ENCODE measurements around the gene COIL. TPM values are rescaled to one million over a fixed set of nuclear protein-coding genes. Genes with fewer than 3 reads are reported as not detected.

The COIL gene
- total and polyA plus RNA-seq, 9 of the 15 experiments (the other 6 are each of a cell fraction or from before 2014, with no cell fraction given) = 23.9 to 41.3 (median 28.7) TPM

DNA sequence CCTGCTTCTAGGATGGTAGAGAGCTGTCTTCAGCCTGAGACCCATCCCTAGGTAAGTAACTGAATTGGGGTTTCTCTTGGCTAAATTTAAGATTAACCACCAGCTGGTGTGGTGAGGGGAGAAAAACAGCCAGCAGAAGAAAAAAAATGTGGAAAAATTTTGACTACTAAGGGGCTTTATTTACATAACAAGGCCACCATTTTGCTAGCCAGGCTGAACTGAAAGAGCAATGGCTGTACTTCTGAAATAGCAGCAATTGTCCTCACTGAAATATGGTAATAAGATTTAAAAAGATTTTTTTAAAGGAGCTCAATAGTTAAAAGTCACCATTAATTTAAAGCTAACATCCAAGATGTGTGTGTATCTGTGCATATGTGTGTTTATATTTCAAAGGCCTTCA lies 34.6 kb downstream of the COIL start:
- in situ Hi-C loops (cut with MboI) = no loop called here
- CTCF ChIA-PET (ENCODE audit: low intra/inter-chr PET ratio) = no interaction called here

More for the DNA sequence above, 34.6 kb downstream of the COIL start:
- Histone ChIP-seq H2AFZ (ENCODE audit: low read depth, low read length) (no peak overlapping the region; the same call in 1 of the 2 replicates), H3K79me2 (ENCODE audit: control insufficient read depth, insufficient read depth, low read length) (no peaks in the 10 kb centered on the region), H3K36me3 (ENCODE audit: control insufficient read depth, insufficient read depth, low read length) (no peaks in the 10 kb centered on the region), H3K4me1 (replicated peaks in 1 of 2; ENCODE audit: control insufficient read depth in 2 of 2, insufficient read depth in 2 of 2, low read length in 2 of 2) (no peaks in the 10 kb centered on the region; a peak in 1 of 5 replicates), H3K27ac (ENCODE audit: extremely low read depth, low read depth, low read length) (no peak overlapping the region), H4K20me1 (replicated peaks; ENCODE audit: control insufficient read depth, insufficient read depth, low read length) (no peaks in the 10 kb centered on the region), H3K9me1 (ENCODE audit: control insufficient read depth, insufficient read depth, low read length) (no peaks in the 10 kb centered on the region), H3K9ac (ENCODE audit: insufficient read depth in 1 of 2, low read depth in 2 of 2, low read length in 2 of 2) (no peak overlapping the region), H3K9me3 (replicated peaks; ENCODE audit: control insufficient read depth, insufficient read depth, low read depth, low read length) (no peaks in the 10 kb centered on the region), H3K4me3 (no peak overlapping the region), H3K4me2 (ENCODE audit: insufficient read depth, low read length) (no peak overlapping the region), H3K27me3 (ENCODE audit: control insufficient read depth in 2 of 2, insufficient read depth in 2 of 2, low read length in 2 of 2) (no peaks in the 10 kb centered on the region)
- TF ChIP-seq, protein P1, sequence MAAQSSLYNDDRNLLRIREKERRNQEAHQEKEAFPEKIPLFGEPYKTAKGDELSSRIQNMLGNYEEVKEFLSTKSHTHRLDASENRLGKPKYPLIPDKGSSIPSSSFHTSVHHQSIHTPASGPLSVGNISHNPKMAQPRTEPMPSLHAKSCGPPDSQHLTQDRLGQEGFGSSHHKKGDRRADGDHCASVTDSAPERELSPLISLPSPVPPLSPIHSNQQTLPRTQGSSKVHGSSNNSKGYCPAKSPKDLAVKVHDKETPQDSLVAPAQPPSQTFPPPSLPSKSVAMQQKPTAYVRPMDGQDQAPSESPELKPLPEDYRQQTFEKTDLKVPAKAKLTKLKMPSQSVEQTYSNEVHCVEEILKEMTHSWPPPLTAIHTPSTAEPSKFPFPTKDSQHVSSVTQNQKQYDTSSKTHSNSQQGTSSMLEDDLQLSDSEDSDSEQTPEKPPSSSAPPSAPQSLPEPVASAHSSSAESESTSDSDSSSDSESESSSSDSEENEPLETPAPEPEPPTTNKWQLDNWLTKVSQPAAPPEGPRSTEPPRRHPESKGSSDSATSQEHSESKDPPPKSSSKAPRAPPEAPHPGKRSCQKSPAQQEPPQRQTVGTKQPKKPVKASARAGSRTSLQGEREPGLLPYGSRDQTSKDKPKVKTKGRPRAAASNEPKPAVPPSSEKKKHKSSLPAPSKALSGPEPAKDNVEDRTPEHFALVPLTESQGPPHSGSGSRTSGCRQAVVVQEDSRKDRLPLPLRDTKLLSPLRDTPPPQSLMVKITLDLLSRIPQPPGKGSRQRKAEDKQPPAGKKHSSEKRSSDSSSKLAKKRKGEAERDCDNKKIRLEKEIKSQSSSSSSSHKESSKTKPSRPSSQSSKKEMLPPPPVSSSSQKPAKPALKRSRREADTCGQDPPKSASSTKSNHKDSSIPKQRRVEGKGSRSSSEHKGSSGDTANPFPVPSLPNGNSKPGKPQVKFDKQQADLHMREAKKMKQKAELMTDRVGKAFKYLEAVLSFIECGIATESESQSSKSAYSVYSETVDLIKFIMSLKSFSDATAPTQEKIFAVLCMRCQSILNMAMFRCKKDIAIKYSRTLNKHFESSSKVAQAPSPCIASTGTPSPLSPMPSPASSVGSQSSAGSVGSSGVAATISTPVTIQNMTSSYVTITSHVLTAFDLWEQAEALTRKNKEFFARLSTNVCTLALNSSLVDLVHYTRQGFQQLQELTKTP (IDR thresholded peaks at IDR 0.05; ENCODE audit: low read depth in 1 of 2, partially characterized antibody in 2 of 2) = peak in 1 of 2 experiments; percentile 35
- no peak for TF ChIP-seq ZC3H4 (CRISPR knock-in tag; IDR thresholded peaks at IDR 0.05; ENCODE audit: borderline replicate concordance)
- no peak for FAIRE-seq
- no peak for ATAC-seq
- no peak for DNase-seq (ENCODE audit: extremely low read depth in 1 of 4, low spot score in 3 of 4)
- BruUV-seq (replicated peaks) = no TSS peak
- intact Hi-C loops (cut with micrococcal nuclease) = no loop called here
- POLR2A ChIA-PET = no interaction called here
